WERI-Rb-1 (cell line): ENCODE measurements around the gene EXOC6.

ENCODE experiments used
- DNase-seq: peaks from one replicate; pipeline ENCODE4 v3.0.0-alpha.2; 2020
- H3K27ac ChIP-seq: fragments of 250-450 bp; sonication (Bioruptor Pico); 2 replicates; pipeline ENCODE4 v1.5.1; 2020; ENCODE audit warnings: mild to moderate bottlenecking, moderate library complexity
- H3K27me3 ChIP-seq: fragments of 250-450 bp; sonication (Bioruptor Pico); 2 replicates; pipeline ENCODE4 v1.5.1; 2021; ENCODE audit warnings: mild to moderate bottlenecking, low read depth, moderate library complexity; ENCODE audit not compliant: insufficient read depth, severe bottlenecking
- H3K36me3 ChIP-seq: fragments of 250-450 bp; sonication (Bioruptor Pico); 2 replicates; pipeline ENCODE4 v1.5.1; 2020; ENCODE audit warnings: mild to moderate bottlenecking, moderate library complexity
- H3K4me3 ChIP-seq: 2 replicates; pipeline ENCODE4 v1.5.1; 2011; ENCODE audit warnings: low read depth, mild to moderate bottlenecking, control low read depth, low read length
- H3K9me3 ChIP-seq: fragments of 250-450 bp; sonication (Bioruptor Pico); 2 replicates; pipeline ENCODE4 v1.5.1; 2021; ENCODE audit warnings: mild to moderate bottlenecking, moderate library complexity; ENCODE audit not compliant: severe bottlenecking
- CTCF ChIP-seq: IDR thresholded peaks from 2 replicates; pipeline ENCODE4 v1.5.1; 2011; ENCODE audit warnings: low read depth, mild to moderate bottlenecking, control low read depth, inconsistent platforms, low read length

The EXOC6 gene

GRCh38 chr10:93063144-93063976 lies 215.0 kb downstream of the EXOC6 start:
- Histone ChIP-seq H3K9me3 (no peaks in the 10 kb centered on the region), H3K27me3 (peaks cover 13% of the 10 kb centered on the region), H3K27ac (no peak overlapping the region), H3K36me3 (peaks cover 4% of the 10 kb centered on the region; the same call in 1 of the 2 replicates), H3K4me3 (no peak overlapping the region)
- TF ChIP-seq CTCF: no peak
- no peak for DNase-seq

- no peak overlapping the region for H3K27ac ChIP-seq
- TF ChIP-seq CTCF: no peak
- H3K9me3 ChIP-seq: no peaks in the 10 kb centered on the region
- peaks cover 20% of the 10 kb centered on the region for H3K27me3 ChIP-seq
- H3K4me3 ChIP-seq: no peak overlapping the region
- no peak for DNase-seq
- peaks cover 1% of the 10 kb centered on the region; the same call in 1 of the 2 replicates for H3K36me3 ChIP-seq
Measured at GRCh38 chr10:93063977-93064660, 215.8 kb downstream of the EXOC6 start.

GRCh38 chr10:93064874-93065660 lies 216.7 kb downstream of the EXOC6 start:
- no peak for DNase-seq
- H3K36me3 ChIP-seq: no peaks in the 10 kb centered on the region
- no peak for TF ChIP-seq CTCF
- H3K27ac ChIP-seq: no peak overlapping the region
- no peaks in the 10 kb centered on the region for H3K9me3 ChIP-seq
- peaks cover 29% of the 10 kb centered on the region for H3K27me3 ChIP-seq
- H3K4me3 ChIP-seq: no peak overlapping the region

- no peak for TF ChIP-seq CTCF
- Histone ChIP-seq H3K4me3 (no peak overlapping the region), H3K9me3 (no peaks in the 10 kb centered on the region), H3K36me3 (no peaks in the 10 kb centered on the region), H3K27ac (no peak overlapping the region), H3K27me3 (peaks cover 37% of the 10 kb centered on the region)
- DNase-seq: no peak
Measured at GRCh38 chr10:93065675-93066543, 217.6 kb downstream of the EXOC6 start.

- peaks cover 40% of the 10 kb centered on the region for H3K27me3 ChIP-seq
- H3K27ac ChIP-seq: no peak overlapping the region
- DNase-seq: no peak
- H3K4me3 ChIP-seq: no peak overlapping the region
- H3K9me3 ChIP-seq: no peaks in the 10 kb centered on the region
- H3K36me3 ChIP-seq: no peaks in the 10 kb centered on the region
- no peak for TF ChIP-seq CTCF
Measured at GRCh38 chr10:93066544-93066913, 218.2 kb downstream of the EXOC6 start.
